HepG2 (cell line): ENCODE data around the gene PRPSAP1. TPM values are rescaled to one million over a fixed set of nuclear protein-coding genes. Genes with fewer than 3 reads are reported as not detected.

Experiments
- ATM ChIP-seq: fragments of 450-650 bp; IDR thresholded peaks from 2 replicates; pipeline ENCODE4 v1.7.1; 2017; ENCODE audit warnings: mild to moderate bottlenecking, borderline replicate concordance
- CCDC6 ChIP-seq: sonication (generic); formaldehyde crosslinking; IDR thresholded peaks from 2 replicates; pipeline ENCODE4 v1.8.1; 2022; ENCODE audit warnings: mild to moderate bottlenecking, missing genetic modification reagents, moderate library complexity
- HHEX ChIP-seq: IDR thresholded peaks from 2 replicates; pipeline ENCODE4 v1.6.1; 2016; ENCODE audit warnings: control low read depth
- HOXA3 ChIP-seq: sonication (generic); formaldehyde crosslinking; IDR thresholded peaks from 2 replicates; pipeline ENCODE4 v1.5.0; 2020; ENCODE audit warnings: missing genetic modification reagents
- ISL2 ChIP-seq: sonication (generic); formaldehyde crosslinking; IDR thresholded peaks from 2 replicates; pipeline ENCODE4 v1.5.0; 2020; ENCODE audit warnings: missing genetic modification reagents
- MAF1 ChIP-seq: sonication (generic); formaldehyde crosslinking; IDR thresholded peaks from 2 replicates; pipeline ENCODE4 v1.5.0; 2020; ENCODE audit warnings: missing genetic modification reagents, borderline replicate concordance
- MYNN ChIP-seq: sonication (generic); formaldehyde crosslinking; IDR thresholded peaks from 2 replicates; pipeline ENCODE4 v1.4.0; 2020; ENCODE audit warnings: mild to moderate bottlenecking, low read depth, missing genetic modification reagents
- NFIC ChIP-seq: IDR thresholded peaks from 2 replicates; pipeline ENCODE4 v1.6.1; 2012; ENCODE audit warnings: mild to moderate bottlenecking, low read length, inconsistent platforms
- NR3C1 ChIP-seq: sonication (generic); formaldehyde crosslinking; IDR thresholded peaks from 2 replicates; pipeline ENCODE4 v1.4.0; 2020; ENCODE audit warnings: missing genetic modification reagents
- PAF1 ChIP-seq: IDR thresholded peaks from 2 replicates; pipeline ENCODE4 v1.6.1; 2016; ENCODE audit warnings: missing genetic modification reagents, missing compliant biosample characterization
- POLR2G ChIP-seq: fragments of 200-400 bp; formaldehyde crosslinking; IDR thresholded peaks from 2 replicates; pipeline ENCODE4 v1.6.1; 2018; ENCODE audit warnings: mild to moderate bottlenecking, low read depth, low read length, moderate library complexity
- RARG ChIP-seq: sonication (generic); formaldehyde crosslinking; IDR thresholded peaks from 2 replicates; pipeline ENCODE4 v1.4.0; 2020; ENCODE audit warnings: low read depth, mild to moderate bottlenecking, missing genetic modification reagents
- RBAK ChIP-seq: sonication (generic); formaldehyde crosslinking; IDR thresholded peaks from 2 replicates; pipeline ENCODE4 v1.5.1; 2020; ENCODE audit warnings: mild to moderate bottlenecking, missing genetic modification reagents
- RBM39 ChIP-seq: fragments of 200-400 bp; formaldehyde crosslinking; IDR thresholded peaks from one replicate; pipeline ENCODE4 v1.6.1; 2018; ENCODE audit warnings: antibody characterized with exemption, mild to moderate bottlenecking, low read depth, low read length; ENCODE audit not compliant: poor library complexity, severe bottlenecking
- TEAD3 ChIP-seq: optimal IDR thresholded peaks from 2 replicates; pipeline ENCODE3; 2016; ENCODE audit warnings: borderline replicate concordance
- ZNF138 ChIP-seq: sonication (generic); formaldehyde crosslinking; IDR thresholded peaks from 2 replicates; pipeline ENCODE4 v1.5.0; 2020; ENCODE audit warnings: mild to moderate bottlenecking, low read depth, missing genetic modification reagents
- ZNF256 ChIP-seq: sonication (generic); formaldehyde crosslinking; conservative IDR thresholded peaks from 2 replicates; pipeline ENCODE4 v1.4.0; 2020; ENCODE audit warnings: missing genetic modification reagents
- ZNF382 ChIP-seq: sonication (generic); formaldehyde crosslinking; IDR thresholded peaks from 2 replicates; pipeline ENCODE4 v1.5.0; 2020; ENCODE audit warnings: missing genetic modification reagents, mild to moderate bottlenecking, borderline replicate concordance
- ZNF383 ChIP-seq: sonication (generic); formaldehyde crosslinking; IDR thresholded peaks from 2 replicates; pipeline ENCODE4 v1.4.0; 2020; ENCODE audit warnings: missing genetic modification reagents, mild to moderate bottlenecking, borderline replicate concordance
- ZNF543 ChIP-seq: sonication (generic); formaldehyde crosslinking; IDR thresholded peaks from 2 replicates; pipeline ENCODE4 v1.4.0; 2020; ENCODE audit warnings: mild to moderate bottlenecking, missing genetic modification reagents
- ZNF652 ChIP-seq: IDR thresholded peaks from 2 replicates; pipeline ENCODE4 v1.6.1; 2016; ENCODE audit warnings: low read depth, borderline replicate concordance
- polyA plus RNA-seq, 8 experiments: library from polyadenylated mRNA; depleted of rRNA in 3 of 8; stranded (reverse) in 7 of 8; unstranded in 1 of 8; fragments of >200 nt; fragmentation: Illumina TruSeq in 4 of 8; extraction: Trizol in 4 of 8; gene quantifications; 2 replicates each; pipeline versions ENCODE4 v1.2.1 to v1.2.3, GENCODE V29; 2011 to 2016; ENCODE audit warnings: low read depth in 4 of 8, missing spikeins in 1 of 8, mixed read lengths in 1 of 8; ENCODE audit not compliant: insufficient read depth in 1 of 8
- total RNA-seq, 5 experiments: library from RNA; depleted of rRNA; stranded (reverse); fragments of >200 nt; fragmentation: Illumina TruSeq; extraction: Trizol; gene quantifications; 2 replicates each; pipeline ENCODE4 v1.2.3, GENCODE V29; 2016; ENCODE audit warnings: low read depth in 1 of 5
- TF ChIP-seq, protein P1 (sequence below): sonication (generic); formaldehyde crosslinking; IDR thresholded peaks from 2 replicates; pipeline ENCODE4 v1.8.0; 2022; ENCODE audit warnings: mild to moderate bottlenecking, missing genetic modification reagents, borderline replicate concordance
- TF ChIP-seq, protein P2 (sequence below): sonication (generic); formaldehyde crosslinking; IDR thresholded peaks from 2 replicates; pipeline ENCODE4 v1.4.0; 2020; ENCODE audit warnings: missing genetic modification reagents, mild to moderate bottlenecking, borderline replicate concordance
- TF ChIP-seq, protein P3 (sequence below): sonication (generic); formaldehyde crosslinking; IDR thresholded peaks from 2 replicates; pipeline ENCODE4 v1.4.0; 2020; ENCODE audit warnings: missing genetic modification reagents
- TF ChIP-seq, protein P4 (sequence below): sonication (generic); formaldehyde crosslinking; IDR thresholded peaks from 2 replicates; pipeline ENCODE4 v1.5.0; 2020; ENCODE audit warnings: mild to moderate bottlenecking, missing genetic modification reagents

Gene PRPSAP1
- total and polyA plus RNA-seq, 2 of the 13 experiments (the other 11 are each of a cell fraction or from before 2014, with no cell fraction given), result 91.1 to 314 TPM

DNA sequence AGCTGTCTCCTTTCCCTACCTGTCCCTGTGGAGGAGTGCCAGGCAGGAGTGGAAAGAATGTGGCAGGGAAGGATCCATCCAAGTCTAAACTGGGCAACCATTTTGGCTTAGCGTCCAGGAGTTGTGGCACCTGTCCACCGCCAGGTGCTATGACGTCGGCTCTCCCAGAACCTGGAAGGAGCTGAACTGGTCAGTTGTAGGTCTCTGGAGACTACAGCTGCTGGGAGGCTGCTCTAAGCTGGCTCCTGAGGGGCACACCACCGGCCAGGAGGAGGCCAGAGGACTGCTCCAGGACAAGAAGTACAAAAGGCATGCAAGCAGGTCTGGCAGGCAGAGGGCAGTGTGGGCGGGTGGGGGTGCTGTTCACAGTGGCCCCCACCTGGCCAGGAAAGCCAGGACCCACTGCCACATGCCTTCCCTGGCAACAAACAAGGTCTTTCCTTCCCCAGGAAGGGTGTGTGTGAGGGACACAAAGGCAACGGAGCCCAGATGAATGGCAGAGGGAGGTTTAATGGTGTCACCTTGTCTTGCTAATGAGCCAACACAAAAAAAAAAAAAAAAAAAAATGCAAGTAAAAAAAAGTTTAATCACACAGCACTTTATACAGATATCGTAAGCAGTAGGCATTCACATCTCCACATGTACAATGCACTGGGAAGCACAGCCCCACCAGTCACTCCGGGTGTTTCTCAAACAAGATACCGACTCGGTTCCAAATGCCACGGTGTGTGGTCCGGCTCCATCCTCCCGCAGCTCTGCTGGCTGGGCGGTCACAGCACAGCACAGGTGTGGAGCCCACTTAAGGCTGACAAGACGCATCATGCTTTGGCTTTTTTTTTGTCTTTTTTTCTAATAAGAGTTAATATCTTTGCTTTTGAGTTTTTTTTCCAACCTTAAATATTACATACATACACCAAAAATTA is 35.5 kb upstream of the PRPSAP1 start (continued):
- TF ChIP-seq, protein P1, sequence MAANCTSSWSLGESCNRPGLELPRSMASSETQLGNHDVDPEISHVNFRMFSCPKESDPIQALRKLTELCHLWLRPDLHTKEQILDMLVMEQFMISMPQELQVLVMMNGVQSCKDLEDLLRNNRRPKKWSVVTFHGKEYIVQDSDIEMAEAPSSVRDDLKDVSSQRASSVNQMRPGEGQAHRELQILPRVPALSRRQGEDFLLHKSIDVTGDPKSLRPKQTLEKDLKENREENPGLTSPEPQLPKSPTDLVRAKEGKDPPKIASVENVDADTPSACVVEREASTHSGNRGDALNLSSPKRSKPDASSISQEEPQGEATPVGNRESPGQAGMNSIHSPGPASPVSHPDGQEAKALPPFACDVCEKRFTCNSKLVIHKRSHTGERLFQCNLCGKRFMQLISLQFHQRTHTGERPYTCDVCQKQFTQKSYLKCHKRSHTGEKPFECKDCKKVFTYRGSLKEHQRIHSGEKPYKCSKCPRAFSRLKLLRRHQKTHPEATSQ (CRISPR knock-in tag), result no peak
- TF ChIP-seq NFIC (0 out of 2 replicates have a peak, but pooled peaks have one; percentile 48), TEAD3 (peak; percentile 21), ISL2 (CRISPR knock-in tag) (no peak), ZNF383 (CRISPR knock-in tag) (no peak), ZNF138 (CRISPR knock-in tag) (no peak), ZNF382 (no peak), MYNN (CRISPR knock-in tag) (no peak), CCDC6 (no peak), ZNF543 (CRISPR knock-in tag) (no peak), ZNF652 (no peak), HHEX (CRISPR knock-in tag) (no peak), NR3C1 (CRISPR knock-in tag) (no peak), PAF1 (CRISPR knock-in tag) (peak; percentile 87; the same call in 1 of the 2 replicates), RBM39 (peak; percentile 26), ATM (no peak), RARG (CRISPR knock-in tag) (no peak), HOXA3 (CRISPR knock-in tag) (peak; percentile 27; the same call in 1 of the 2 replicates), ZNF256 (CRISPR knock-in tag) (no peak), MAF1 (CRISPR knock-in tag) (no peak), POLR2G (peak; percentile 45; the same call in 1 of the 2 replicates), RBAK (CRISPR knock-in tag) (no peak)
- TF ChIP-seq, protein P2, sequence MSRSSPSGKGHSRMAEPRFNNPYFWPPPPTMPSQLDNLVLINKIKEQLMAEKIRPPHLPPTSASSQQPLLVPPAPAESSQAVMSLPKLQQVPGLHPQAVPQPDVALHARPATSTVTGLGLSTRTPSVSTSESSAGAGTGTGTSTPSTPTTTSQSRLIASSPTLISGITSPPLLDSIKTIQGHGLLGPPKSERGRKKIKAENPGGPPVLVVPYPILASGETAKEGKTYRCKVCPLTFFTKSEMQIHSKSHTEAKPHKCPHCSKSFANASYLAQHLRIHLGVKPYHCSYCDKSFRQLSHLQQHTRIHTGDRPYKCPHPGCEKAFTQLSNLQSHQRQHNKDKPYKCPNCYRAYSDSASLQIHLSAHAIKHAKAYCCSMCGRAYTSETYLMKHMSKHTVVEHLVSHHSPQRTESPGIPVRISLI, result peak; percentile 35; the same call in 1 of the 2 replicates
- TF ChIP-seq, protein P3, sequence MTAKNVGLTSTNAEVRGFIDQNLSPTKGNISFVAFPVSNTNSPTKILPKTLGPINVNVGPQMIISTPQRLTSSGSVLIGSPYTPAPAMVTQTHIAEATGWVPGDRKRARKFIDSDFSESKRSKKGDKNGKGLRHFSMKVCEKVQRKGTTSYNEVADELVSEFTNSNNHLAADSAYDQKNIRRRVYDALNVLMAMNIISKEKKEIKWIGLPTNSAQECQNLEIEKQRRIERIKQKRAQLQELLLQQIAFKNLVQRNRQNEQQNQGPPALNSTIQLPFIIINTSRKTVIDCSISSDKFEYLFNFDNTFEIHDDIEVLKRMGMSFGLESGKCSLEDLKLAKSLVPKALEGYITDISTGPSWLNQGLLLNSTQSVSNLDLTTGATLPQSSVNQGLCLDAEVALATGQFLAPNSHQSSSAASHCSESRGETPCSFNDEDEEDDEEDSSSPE (CRISPR knock-in tag), result no peak
- TF ChIP-seq, protein P4, sequence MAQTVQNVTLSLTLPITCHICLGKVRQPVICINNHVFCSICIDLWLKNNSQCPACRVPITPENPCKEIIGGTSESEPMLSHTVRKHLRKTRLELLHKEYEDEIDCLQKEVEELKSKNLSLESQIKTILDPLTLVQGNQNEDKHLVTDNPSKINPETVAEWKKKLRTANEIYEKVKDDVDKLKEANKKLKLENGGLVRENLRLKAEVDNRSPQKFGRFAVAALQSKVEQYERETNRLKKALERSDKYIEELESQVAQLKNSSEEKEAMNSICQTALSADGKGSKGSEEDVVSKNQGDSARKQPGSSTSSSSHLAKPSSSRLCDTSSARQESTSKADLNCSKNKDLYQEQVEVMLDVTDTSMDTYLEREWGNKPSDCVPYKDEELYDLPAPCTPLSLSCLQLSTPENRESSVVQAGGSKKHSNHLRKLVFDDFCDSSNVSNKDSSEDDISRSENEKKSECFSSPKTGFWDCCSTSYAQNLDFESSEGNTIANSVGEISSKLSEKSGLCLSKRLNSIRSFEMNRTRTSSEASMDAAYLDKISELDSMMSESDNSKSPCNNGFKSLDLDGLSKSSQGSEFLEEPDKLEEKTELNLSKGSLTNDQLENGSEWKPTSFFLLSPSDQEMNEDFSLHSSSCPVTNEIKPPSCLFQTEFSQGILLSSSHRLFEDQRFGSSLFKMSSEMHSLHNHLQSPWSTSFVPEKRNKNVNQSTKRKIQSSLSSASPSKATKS, result no peak
